GM20000 (cell line): ENCODE results near the gene FARS2.

Experiments used
- DNase-seq: peaks from one replicate; pipeline ENCODE4 v3.0.0; 2012; ENCODE audit warnings: low spot score
- TF ChIP-seq, protein P1 (sequence below): IDR thresholded peaks from 2 replicates; pipeline ENCODE4 v1.5.1; 2012; ENCODE audit warnings: mild to moderate bottlenecking, control low read depth; ENCODE audit errors: extremely low read depth, missing control alignments

The FARS2 gene

DNA sequence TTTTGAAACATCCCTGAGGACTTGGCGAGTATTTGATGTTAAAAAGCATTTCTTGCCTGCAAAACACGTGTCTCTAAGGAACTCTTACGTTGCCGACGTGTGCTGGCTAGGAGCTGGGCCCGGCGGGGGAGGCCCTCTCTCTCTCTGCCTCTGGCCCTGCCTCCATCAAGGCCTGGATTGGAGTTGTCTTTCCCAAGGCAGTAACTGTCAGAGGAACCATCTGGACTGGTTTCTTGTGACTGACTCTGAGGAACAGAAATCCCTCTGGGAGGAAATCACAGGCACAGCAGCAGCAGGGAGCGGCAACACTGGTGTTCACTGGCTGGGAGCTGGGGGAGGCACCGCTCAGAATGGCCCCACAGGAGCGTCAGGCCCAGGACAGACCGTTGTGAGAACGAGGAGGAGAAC, 501.3 kb downstream of the FARS2 start:
- DNase-seq = no peak
- TF ChIP-seq, protein P1, sequence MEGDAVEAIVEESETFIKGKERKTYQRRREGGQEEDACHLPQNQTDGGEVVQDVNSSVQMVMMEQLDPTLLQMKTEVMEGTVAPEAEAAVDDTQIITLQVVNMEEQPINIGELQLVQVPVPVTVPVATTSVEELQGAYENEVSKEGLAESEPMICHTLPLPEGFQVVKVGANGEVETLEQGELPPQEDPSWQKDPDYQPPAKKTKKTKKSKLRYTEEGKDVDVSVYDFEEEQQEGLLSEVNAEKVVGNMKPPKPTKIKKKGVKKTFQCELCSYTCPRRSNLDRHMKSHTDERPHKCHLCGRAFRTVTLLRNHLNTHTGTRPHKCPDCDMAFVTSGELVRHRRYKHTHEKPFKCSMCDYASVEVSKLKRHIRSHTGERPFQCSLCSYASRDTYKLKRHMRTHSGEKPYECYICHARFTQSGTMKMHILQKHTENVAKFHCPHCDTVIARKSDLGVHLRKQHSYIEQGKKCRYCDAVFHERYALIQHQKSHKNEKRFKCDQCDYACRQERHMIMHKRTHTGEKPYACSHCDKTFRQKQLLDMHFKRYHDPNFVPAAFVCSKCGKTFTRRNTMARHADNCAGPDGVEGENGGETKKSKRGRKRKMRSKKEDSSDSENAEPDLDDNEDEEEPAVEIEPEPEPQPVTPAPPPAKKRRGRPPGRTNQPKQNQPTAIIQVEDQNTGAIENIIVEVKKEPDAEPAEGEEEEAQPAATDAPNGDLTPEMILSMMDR = no peak

DNA sequence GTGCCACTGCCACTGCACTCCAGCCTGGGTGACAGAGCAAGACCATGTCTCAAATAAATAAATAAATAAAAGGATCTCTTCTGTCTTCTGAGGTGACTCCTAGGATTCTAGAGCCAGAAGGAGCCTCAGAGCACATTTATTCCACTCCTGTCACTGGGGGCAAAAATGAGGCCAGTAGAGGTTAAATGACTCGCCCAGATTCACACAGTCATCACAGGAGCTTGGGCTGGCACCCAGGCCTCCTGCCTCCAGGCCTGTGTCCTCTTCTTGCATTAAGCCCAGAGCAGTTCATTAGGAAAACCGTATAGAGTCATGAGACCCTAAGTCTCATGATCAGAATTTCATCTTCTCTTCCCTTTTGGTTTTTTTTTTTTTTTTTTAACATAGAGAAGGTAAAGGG, 502.1 kb downstream of the FARS2 start:
- TF ChIP-seq, protein P1 = no peak
- DNase-seq = no peak

DNA sequence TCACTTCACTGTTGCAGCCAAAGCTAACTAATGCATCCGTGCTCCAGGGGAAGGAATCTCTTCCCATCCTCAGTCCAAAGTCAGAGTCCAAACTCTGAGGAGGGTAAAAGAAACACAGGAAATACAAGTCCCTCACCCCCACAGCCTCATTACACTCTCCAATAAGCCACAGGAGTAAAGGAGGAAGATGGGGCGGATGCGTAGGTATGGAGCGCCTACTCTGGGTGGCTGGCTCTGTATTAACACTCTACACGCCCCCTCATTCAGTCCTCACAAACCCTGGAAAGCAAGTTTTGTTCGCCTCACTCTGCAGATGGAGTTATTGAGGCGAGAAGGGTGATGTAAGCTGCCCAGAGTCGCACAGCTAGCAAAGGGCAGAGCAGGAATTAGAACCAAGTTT, 502.6 kb downstream of the FARS2 start:
- TF ChIP-seq, protein P1 = no peak

DNA sequence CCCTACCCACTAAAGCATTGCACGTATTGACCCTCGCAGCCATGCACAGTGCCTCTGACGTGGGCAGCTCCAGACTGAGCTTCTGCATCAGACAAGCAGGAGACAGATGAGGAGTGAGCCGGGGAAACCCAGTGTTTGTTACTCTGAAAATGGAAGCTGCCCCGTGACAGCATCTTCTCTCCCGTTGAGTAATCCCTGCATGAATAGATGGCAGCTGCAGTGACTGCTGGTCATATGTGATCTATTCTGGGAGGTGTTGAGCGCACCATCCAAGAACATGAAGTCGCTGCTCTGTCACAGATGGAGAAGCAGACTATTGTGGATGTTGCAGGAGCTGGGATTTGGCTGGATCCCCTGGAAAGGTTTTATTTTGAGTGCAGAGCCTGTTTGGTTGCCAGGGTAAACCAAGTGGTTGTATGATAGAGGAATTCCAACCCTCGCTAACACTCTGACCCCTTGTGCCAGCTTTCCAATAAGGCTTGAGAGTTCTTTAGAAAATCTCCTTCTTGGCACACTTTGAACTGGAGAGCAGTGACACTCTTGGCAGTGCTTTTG, 503.2 kb downstream of the FARS2 start:
- TF ChIP-seq, protein P1 = no peak

More for the DNA sequence above, 502.6 kb downstream of the FARS2 start:
- DNase-seq = peak; percentile 36

DNA sequence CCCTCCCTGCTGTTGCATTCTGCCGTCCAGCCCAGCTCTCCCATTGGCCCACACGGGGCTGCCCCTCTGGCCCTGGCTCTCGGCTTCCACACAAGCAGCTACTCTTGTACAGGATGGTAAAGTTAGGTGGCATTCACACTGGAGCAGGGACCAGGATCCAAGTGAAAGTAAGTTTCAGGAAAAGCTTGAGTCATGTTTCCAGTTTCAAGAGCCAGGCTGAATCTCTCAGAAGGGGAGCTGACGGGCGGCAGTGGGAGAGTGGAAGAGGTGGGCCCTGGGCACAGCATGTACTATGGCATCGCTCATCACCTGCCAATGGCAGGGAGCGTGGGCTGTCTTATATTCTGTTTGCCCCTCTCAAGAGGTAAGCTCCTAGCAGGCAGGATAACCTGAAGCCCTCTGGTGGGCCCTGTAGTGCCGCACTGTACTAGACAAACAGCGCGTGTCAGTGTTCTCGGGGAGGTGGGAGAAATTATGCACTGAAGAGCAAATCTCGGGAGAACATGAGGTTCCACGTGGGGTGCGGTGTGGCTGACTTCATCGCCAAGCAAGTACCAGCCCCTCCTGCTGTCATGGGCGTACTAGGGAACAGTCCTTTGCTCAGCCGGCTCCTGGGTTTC, 503.9 kb downstream of the FARS2 start:
- DNase-seq = no peak
- TF ChIP-seq, protein P1 = no peak

More for the DNA sequence above, 503.2 kb downstream of the FARS2 start:
- peak; percentile 32 for DNase-seq

DNA sequence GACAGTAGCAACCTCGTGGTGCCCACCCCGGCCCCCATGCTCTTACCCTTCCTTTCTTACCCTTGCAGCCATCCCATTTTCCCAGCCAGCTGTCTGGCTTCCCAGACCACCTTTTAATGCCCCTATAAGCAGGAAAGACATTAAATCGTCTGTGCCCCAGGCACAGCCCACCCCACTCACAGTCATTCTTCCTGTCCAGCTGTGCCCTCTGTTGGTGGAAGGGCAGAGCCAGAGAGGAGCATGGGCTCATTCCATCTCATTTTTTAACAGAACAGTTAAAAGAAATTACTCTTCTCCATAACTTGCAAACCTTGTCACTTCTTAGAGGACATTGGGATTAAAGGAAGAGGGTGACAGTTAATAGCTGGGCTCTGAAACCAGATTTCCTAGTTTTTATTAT, 504.9 kb downstream of the FARS2 start:
- no peak for DNase-seq
- TF ChIP-seq, protein P1 = no peak

DNA sequence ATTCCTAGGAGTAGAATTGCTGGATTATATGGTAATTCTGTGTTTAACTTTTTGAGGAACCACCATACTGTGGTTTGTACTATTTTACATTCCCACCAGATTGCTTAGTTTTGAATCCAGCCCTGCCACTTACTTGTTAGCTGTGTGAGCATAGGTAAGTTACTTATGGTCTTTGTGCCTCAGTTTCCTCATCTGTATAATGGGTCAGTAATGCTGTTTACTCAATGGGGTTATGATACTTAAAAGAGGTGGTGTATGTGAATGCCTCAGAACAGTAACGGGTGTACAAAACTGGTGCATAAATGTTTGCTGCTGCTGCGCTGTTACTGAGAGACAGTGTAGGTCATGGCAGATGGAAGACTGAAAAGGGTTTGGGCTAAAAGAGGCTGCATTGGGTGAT, 506.2 kb downstream of the FARS2 start:
- DNase-seq = no peak
- TF ChIP-seq, protein P1 = no peak
